Stimulated activated CD8-positive, alpha-beta memory T cell treated with anti-CD3 and anti-CD28 coated beads, Interleukin-4, amount 100 ng/mL, for 24 hours (primary cell): ENCODE results near the gene ACSBG1.

Experiments
- DNase-seq: peaks from one replicate; pipeline ENCODE4 v3.0.0-alpha.2; 2020; ENCODE audit warnings: low read depth

ACSBG1 gene

DNA sequence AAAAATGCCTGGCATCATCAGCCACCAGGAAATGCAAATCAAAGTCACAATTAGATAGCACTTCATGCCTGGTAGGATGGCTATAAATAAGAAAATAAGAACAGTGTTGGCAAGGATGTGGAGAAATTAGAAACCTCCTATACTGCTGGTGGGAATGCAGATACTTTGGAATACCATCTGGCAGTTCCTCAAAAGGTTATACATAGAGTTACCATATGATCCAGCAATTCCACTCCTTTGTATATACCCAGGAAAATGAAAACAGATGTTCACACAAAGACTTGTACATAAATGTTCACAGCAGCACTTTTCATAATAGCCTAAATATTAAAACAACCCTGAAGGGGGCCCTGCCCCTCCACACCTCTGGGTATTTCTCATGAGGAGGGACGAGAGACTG, 13.7 kb downstream of the ACSBG1 start:
- no peak for DNase-seq

DNA sequence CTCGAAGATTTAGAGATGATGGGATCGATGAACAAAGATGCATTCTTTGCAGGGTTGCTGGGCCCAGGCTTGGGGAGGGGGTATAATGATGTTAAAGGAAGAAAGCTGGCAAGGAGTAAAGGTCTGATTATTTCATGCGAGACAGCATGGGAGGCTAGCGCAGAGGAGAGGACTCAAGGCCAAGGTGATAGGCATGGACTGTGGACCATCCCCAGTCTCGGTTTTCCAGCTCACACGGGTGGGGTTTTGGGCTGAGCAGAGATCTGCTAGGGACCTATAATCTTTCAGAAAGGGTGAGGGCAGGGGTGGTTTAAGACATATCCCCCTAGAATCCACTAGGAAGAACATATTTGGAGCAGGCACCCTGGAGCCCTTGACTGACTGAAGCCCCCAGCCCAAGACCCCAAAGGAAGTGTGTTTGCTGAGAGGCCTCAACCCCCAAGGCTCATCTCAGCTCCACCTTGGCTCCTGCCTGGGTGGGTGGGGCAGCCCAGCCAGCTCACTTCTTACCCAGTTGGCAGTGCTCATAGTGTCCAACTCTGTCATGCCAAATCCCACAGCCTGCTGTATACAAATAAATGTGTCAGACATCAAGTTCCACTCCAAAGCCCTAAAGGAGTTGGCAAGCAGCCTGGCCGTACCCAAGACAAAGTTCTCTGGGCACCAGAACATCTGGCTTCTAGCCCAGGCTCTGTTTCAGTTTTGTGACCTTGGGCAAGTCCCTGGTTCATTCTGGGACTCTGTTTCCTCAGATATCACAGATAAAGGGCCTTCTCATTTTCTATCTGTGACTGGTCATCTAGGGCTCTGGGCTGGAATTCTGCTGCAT, 17.9 kb downstream of the ACSBG1 start:
- no peak for DNase-seq

DNA sequence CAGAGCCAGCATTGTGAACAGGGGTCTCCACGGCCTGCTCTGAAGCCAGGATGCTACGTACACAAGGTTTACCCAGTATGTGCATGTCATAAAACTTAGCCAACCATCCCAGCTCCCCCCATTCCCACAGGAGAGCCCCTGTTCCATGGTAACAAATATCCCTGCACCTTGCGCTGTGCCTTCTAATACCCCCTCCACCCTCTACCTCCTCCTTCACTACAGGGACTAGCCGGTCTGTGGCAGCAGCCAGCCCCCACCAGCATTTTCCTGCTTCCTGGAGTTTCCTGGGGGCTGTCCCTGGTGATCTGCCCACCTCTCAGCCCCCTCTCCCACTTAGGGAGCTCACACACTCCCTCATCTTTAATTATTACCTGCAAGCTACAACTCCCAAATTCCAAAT, 20.4 kb downstream of the ACSBG1 start:
- no peak for DNase-seq

DNA sequence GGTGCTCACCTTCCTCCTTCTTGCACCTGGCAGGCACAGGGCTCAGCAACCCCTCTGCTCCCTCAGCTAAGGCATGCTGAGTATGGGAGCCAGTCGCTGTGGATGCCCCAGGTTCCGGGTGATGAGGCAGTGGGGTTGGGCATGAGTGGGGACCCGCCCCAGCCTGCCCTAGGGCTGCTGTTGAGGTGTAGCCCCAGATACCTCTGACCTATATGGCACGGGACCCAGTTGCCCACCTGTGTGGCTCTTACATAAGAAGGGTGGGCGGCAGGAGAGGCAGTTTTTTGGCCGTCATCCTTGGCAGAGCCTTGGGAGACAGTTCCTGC, 21.0 kb downstream of the ACSBG1 start:
- no peak for DNase-seq

DNA sequence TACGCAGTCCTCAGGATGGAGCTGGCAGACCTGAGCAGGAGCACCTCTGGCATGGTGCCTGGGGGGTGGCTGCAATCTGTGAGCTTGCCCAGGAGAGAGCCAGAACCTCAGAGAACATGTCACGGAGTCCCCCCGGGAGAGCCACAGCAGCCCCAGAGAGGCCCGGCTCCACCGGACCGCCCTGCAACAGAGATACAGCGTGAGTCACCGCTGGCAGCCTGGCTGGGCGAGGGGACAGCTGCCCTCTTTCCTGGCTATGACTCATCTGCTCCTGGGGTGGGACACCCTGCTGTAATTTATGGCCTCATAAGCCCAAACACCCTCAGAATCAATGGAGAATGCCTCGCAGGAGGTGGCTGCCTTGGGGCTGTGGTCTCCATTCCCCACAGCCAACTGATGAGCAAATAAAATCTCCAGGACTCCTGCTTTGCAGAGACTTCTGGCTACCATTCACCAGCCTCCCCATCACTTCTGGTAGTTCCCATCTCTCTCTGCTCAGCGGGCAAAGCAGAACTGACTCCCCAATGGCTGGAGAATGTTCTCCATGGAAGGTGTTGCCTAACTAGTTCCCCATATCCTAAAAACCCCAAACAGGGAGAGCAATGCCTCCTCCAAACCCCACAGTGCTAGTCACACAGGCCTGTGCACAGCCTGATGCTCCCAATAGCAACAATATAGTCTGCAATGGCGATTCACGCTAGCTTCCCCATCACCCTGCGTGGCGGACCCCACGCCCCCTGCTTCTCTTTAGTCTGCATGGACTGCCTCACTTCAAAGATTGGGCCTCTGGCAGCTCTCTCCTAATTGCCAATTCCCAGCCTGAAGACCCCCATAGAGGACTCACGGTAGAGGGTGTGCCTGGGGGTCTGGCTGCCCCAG, 21.6 kb downstream of the ACSBG1 start:
- DNase-seq, result no peak

DNA sequence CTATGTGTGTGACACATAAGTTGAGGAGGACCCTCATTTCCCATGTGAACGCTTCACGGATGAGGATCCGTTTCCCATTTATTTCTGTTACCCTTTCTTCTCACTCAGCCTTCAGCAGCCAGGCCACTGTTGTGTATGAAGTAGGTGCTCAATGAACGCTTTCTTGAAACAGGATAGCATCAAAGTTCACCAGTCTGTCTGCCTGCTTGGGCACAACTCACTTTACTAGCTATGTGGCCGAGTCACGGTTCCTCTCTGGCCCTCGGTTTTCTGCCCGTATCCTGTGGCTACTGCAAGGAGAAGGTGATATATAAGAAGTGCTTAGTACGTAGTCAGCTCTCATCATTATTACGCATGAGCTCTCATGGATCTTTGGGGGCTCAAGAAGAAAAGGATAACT, 22.4 kb downstream of the ACSBG1 start:
- no peak for DNase-seq

DNA sequence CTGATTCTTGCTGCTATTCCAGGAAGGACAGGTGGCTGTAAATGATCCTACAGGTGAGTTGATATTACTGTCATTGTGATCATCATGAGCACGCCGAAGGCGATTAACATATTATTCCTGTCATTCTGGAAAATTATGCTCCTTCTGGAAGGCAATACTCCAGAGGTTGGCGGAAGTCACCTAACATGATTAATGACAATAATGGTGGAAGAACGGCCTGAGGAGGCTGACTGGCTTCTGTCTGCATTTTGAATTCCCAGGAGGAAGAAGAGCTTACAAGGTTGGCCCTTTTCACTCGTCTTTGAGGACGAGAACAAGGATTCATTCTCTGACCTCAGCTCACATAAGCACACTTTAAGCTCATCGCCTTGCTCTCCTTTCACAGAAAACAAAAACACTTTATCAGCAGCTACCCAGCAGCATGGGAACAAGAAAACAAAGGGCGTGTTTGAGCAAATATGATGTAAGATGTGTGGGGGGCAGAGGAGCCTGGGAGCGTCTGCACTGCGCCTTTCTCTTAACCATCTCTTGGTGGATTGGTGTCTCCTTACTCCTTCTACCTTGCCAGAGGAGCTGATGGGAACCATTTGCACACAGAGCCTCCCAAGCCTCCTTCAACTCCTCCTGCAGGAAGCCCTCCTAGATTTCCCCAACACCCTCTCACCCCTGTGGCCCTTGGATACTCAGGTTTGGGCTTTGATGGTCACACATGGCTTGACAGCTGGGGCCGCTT, 23.0 kb downstream of the ACSBG1 start:
- no peak for DNase-seq

DNA sequence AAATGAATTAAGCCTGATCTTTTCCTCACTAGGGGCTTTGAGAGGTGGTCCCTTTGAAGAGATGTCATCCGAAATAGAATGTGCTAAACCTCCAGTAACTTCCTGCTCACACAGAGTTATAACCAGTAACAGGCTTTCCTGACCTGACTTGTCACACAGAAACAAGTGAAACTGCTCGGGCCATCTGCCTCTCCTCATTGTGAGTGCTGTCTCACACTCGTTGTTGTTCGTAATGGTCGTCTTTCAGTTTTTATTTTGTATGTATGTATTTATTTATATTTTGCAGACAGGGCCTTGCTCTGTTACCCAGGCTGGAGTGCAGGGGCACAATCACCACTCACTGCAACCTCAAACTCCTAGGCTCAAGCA, 24.0 kb downstream of the ACSBG1 start:
- no peak for DNase-seq

DNA sequence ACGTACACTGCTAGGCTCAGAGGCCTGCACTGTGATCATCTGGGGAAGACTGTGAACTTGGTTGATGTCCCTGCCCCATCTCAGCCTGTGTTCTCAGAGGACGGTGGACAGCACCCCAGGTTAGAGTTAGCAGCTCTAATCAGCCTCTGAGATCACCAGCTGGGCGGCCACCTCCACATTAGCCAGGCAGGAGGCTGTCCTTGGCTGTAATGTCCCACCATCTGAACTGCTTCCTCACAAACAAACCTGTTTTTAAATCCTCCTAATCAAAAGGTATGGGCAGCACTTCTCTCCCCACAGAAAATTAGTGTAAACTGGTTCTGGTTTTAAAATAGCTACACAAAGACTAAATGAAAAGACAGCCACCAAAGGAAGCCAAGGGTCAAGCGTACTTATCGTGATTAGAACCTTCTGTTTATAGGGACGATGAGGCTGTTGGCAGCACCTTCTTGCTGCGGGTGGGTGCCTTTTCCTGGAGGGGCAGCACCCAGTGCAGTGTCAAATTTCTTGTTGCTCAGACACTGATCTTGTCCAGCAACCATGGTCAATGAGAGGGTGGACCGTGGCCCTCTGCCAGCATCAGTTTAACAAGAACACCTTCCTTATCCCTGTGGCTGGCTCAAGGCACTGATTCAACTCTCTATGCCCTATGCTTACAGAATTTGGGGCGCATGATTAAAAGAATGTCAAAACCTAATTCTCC, 24.6 kb downstream of the ACSBG1 start:
- DNase-seq, result no peak

DNA sequence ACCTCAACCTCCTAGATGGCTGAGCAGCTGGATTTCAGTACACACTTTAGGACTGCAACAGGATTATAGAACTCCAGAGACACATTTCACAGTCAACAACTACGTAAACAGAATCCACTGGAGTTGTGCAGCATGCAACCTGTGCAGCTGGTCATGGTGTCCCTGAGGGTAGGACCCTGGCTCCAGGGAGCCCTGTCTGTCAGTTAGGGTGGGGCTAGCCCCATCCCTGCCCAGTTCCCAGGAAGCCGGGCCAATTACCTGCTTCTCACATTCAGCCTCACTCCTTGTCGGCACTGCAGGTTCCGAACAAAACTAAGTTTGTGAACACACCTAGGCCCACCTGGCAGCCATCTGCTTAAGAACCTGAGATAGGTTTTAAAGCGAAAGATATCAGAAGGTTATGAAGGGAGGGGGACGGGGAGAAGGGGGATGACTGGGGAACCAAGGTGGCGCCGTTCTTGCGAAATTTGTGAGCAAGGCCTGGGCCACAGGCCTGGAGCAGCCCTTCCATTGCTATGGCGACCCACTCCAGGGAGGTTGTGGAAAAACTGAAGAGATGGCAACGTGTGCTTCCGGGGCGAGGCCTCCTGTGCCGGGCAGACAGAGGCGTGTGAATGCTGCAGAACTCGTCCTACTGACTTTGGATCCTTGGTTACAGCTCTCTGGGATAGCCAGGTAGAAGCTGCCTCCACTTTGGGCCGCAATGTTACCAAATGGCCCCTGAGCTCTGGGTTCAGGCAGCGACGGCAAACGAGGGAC, 25.3 kb downstream of the ACSBG1 start:
- no peak for DNase-seq

DNA sequence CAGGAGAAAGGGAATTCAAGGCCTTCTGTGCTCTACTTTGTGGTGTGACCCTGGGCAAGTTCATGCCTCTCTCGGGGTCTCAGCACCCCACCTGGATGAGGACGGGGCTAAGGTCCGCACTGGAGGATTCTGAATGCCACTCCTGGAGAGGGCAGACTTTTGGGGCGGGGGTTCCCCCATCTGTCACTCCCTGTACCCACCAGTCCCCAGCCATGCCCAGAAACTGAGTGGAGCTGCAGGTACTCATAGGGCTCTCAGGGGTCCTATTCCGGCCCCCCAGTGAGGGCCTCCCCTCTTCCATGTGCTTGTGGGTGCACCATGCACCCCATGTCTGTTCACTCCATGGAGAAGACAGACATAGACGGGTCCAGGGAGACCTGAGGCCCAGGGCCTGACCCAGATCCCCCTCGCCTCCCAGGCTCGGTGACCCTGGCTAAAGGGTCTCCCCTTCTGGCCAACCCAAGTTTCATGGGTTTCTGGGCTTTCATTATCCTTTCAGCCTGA, 26.0 kb downstream of the ACSBG1 start:
- no peak for DNase-seq

DNA sequence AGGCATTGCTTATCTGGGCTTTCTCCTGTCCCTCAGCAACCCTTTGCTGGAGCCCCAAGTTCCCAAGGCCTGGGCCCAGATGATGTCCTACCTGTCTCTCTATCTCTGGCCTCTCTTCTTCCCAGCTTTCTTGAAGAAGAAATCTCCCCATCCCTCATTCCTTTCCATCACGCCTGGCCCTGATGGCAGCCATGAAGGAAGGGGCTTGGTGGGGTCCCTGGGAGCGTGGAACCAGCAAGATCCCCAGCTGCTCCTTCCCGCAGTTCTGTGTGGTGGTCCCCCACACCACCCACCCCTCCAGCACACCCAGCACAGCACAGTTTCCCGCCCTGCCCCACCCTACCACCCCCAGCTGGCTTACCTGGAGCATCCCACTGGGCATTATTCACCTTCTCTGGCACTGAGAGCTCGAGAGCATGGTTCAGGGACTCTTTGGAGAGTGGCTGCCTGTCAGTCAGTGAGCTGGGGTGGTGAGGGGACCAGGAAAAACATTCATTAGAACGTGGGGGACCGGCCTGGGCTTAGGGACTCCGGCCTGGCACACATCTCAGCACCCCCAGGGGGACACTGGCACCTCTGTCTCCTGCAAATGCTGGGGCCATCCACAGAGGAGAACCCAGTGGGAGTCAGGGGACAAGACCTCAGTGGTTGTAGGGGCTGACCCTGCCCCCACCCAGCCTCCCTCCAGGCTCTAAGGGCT, 26.6 kb downstream of the ACSBG1 start:
- no peak for DNase-seq

DNA sequence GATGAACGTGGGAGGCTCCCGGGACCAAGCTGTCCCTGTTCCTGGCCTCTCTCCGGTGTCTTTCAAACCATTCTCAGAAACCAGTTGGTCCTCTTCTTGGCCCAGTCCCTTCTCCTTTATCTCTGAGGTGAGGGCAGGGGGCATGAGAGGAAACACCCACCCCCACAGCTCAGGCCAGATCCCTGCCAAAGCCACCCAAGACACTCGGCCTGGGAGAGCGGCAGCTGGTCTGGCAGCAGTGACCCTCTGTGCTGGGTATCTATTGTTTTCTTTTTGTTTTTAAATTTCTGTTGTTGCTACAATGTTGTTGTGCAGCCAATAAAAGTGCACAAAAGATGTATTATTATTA, 27.3 kb downstream of the ACSBG1 start:
- DNase-seq, result no peak

DNA sequence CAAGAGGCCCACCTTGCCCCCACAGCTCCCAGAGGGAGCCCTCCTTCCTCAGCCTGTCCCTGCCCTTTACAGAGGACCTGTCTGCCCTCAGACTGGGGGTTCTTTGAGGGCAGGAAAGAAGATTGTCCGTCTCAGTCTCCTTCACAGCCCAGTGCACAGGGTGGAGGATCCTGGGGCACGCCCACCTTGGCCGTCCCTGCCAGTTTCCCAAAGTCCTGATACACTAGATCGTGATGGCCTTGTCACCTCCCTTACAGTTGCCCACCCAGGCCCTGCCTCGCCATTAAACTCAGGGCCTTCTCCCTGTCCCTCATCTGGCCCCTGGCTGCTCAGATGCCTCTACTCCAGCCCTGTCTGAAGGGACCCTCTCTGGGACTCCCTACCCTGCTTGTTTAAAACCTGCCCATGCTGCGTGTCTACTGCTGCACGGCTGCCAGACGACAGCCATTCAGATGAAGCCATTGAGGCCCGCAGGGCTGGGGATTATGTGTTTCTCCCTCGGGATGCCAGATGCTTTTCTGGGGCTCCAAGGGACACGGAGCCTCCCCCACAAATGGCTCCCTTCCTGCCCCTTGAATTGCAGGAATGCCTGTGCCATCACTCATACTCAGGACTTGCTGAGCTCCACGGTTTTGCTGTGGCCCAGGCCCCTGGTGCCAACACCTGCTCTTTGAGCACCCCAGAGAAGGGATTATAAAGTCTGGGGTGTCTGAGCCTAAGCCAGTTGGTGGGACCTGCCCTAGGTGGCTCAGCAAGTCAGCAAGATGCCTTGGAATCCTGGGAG, 27.8 kb downstream of the ACSBG1 start:
- DNase-seq, result no peak

DNA sequence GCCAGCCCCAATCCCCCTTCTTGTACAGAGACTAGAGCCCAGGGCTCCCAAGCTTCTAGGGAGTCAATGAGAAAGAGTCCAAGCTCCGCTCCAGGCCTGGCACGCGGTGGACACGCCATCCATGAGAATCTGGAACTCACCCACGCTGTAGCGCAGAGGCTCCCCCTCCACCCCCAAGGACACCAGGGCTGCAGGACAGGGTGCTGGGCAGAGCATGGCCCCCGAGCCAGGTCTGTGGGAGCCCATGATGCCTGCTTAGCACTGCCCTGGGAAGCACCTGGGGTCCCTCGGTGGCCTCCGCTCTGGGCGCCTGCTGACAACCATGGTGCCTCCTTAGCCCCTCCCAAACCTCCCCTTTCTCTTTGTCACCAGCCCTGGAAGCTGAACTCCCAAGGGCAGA, 28.5 kb downstream of the ACSBG1 start:
- DNase-seq, result no peak

DNA sequence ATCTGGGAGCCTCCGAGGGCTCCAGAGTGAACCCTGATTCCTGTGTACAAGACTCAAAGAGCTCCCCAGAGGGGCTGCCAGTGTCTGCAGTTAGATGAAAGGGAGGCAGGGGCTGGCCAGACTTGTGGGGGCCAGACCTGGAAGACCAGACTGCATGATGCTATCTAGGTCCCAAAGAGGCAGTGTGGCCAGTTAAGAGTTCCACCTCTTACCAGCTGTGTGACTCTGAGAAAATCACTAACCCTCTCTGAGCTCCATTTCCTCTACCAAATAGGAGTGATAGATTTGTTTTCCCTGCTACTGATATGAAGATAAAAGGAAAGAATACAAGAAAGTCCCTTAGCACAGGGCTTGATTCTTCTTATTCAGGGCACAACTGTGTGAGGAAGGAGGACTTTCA, 29.0 kb downstream of the ACSBG1 start:
- no peak for DNase-seq

DNA sequence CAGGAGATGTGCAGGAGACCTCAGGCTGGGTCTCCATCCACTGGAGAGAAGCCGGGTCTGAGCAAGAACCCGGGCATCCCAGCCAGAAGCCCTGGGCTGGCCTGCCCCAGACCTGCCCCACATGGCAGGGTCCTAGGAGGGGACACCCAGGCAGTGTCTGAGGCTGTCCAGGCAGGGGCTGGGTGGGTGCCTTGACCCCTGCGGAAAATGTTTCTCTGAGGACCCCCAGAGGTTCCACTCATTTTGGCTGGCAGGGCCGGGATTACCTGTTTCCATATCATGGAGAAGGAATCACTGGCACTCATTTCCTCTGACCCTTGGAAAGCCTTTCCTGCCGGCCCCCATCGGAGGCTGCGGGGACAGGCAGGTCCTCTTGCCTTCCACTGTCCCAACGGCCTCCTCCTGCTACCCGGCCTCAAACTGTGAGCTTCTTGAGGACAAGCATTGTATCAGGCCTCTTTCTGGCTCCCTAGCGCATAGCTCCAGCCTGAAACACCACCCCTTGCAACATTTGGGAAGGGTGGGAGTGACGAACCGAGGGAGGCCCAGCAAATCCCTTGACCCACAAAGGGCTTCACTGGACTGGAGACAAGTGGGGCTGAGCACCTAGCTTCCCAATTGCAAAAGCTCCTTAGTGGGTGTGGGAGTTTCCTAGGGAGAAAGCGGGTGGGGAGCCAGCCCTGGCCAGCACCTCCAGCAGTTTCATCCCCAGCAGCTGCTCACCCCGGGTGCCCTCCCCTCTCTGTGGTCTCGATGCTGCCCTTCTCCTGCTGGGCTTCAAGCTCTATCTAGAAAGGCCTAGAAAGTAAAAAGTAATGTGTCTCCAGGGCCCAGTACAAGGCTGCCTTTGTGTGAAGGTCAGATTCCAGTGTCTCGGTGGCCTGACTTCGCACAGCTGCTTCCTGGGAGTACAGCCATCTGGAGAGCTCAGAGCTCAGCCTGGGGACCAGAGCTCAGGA, 29.7 kb downstream of the ACSBG1 start:
- DNase-seq, result no peak

DNA sequence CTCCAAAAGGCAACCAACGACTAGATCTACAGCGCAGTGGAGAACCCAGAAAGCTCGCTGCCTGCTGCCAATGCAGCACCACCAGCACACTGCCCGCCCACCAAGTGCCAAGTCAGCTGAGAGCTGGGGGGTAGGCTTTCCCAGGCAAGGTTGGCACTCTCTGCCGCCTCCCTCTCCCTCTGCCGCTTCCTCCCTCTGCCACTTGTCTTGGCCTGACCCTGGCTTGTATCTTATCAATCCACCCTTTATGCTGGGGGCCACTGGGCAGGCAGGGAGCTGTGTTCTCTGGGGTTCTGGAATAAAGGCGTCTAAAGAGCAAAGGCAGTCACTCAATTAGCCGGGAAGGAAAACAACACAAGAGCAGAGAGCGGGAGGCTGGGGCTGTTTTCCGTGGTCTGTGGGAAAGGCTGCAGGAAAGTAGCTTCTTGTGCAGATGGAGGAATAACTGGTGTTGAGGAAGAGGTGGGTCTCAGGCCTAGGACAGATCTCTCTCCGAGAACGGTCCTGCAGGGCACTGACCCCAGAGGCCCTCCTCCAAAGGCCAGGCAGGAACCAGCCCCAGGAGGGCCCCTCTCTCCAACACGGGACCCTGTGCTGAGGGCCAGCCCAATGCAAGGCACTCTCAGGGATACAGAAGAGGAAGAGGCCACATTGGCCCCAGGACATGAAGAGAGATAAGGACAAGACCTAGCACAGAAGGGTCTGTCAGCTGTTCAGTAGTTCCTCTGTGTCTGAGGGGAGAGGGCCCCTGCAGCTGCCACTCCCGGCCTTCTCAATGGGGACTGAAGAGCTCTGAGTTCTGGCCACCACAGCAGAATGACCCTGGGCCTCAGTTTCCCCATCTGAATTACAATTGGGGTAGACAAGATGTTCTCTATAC, 30.8 kb downstream of the ACSBG1 start:
- DNase-seq, result no peak
